Vagina (tissue), 2 donors: ENCODE data around the gene RIPOR3.
"Not testable (repeated sequence)": the region's sequence is repeated elsewhere in the genome, so short reads cannot be mapped to it uniquely, and the experiment has no call there.

Experiments
- CTCF ChIP-seq, 3 experiments: fragments of 450-650 bp in 2 of 3; fragments of 200-600 bp in 1 of 3; sonication (generic) in 1 of 3; IDR thresholded peaks; one replicate each; pipeline ENCODE4 v1.5.1; 2017 to 2019; ENCODE audit warnings: antibody characterized with exemption in 3 of 3, mild to moderate bottlenecking in 2 of 3, moderate library complexity in 2 of 3
- POLR2A ChIP-seq, 2 donors: fragments of 450-650 bp; IDR thresholded peaks; one replicate each; pipeline ENCODE4 v1.6.1; 2017; ENCODE audit warnings: antibody characterized with exemption in 2 of 2, mild to moderate bottlenecking in 2 of 2, moderate library complexity in 2 of 2

GRCh38 chr20:50641625-50642287 is 49.6 kb downstream of the RIPOR3 start:
- TF ChIP-seq CTCF, POLR2A (IDR thresholded peaks at IDR 0.05): not testable (repeated sequence)
